ENCODE measurements around the gene GPR149.

GPR149 gene

DNA sequence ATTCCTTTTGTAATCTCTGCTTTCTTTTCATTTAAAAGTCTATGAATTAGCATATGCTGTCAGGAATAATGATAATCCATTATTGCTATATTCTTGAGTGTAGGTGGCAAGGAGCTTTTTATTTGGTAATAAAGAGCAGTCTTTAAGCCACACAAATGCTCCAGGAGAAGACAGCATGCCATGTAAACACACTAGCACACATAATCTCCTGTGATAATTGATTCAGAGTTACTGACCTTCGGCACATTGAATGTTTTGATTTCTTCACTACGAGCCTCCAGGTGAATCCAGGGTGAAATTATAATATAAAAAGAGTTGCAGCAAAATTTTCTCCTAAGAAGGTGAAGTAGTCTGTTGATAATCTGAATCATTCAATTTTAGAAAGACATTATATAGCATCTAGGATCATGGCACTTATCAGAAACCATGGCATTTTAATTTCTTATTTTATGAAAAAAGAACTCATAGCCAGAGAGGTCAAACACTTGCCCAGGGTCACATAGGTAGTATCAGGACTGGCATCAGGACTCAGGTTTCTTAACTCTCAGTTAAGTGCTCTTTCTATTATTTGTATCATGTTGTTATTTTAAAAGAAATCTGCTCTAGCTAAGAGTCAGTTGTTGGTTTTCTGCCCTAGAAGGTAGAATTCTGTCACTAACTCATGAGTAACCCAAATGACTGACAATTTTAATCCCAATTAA, 84.4 kb downstream of the GPR149 start:
- no peak for DNase-seq

DNA sequence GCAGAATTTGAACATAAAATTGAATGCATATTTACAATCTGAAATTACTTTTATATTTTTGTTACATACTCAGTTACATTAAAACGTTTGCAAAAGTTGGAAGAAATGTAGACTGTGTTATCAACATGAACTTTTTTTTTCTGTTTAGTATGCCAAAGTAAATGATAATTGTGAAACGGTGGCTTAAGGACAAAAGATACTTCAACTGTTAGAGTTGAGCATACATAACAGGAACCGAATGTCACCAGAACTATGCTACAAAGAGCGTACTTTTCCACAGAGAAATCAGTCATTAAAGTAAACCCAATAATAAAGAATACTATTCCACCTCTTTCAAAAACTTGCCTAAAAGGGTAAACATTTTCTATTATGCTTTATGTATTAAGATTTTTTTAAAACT, 91.4 kb downstream of the GPR149 start:
- DNase-seq = no peak

DNA sequence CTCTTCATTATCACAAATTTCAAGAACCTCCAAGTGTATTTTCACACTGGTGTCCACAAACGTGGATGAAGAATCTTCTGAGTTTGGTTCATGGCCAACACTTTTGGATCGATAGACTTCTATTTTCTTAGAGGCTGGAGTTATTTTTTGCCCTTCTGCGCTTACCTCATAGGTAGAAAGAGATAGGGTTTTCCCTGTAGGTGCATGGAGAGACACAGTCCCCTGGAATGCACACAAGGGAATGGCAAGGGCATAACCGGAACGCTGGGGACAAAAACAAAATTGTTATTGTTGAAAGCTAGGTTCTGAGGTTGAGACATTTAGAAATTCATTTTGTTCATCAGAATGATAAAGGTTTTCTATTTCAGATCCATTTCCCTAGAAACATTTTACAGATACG, 92.0 kb downstream of the GPR149 start:
- DNase-seq = no peak

DNA sequence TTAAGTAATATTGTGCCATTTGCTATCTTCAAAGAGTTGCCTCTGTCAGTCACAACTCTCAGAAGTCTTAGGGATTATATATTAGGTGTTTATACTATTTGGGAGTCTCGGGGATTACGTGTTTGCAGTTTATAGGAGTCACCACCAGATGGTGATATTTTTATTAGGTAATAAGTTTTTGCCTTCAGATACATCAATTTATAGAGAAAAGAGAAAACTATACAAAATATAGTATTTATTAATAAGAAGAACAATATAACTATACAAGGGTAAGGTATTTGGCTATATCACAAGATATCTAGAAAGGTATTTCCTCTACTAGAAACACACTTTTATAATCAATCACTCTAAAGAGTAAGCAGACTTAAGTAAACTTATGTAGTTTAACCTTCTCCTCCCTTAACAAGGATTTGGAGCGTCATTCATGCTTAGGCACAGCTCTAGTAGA, 95.0 kb downstream of the GPR149 start:
- DNase-seq = no peak

DNA sequence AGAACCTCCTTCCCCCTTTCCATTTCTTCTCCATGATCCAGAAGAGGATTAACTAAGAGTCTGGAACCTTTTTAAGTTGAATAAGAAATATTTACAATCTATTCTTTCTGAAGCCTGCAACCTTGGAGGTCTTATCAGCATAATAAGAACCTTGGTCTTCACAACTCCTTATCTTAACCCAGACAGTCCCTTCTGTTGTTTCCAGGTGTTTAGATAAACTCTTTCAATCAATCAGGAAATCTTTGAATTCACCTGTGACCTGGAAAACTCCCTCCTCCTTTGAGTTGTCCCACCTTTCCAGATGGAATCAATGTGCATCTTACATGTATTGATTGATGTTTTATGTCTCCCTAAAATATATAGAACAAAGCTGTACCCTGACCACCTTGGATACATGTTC, 102.1 kb downstream of the GPR149 start:
- no peak for DNase-seq

DNA sequence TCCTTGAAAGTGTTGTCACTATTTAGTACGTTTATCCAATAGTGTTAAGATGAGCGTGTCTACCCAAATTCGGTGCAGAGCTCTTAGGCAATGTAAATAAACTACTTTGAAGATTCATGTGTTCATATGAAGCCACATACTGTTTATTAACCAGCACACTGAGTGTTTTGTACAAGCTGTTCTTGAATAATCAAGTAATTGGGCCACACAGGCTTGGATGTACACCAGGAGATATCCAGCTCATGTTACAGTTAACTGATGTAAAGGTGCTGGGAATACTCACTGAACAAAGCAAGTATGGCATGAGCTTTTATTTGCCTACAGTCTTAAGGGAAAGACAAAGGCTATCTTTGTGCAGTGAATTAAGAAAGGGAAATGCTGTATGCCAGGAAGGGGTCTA, 105.1 kb downstream of the GPR149 start:
- DNase-seq = no peak

DNA sequence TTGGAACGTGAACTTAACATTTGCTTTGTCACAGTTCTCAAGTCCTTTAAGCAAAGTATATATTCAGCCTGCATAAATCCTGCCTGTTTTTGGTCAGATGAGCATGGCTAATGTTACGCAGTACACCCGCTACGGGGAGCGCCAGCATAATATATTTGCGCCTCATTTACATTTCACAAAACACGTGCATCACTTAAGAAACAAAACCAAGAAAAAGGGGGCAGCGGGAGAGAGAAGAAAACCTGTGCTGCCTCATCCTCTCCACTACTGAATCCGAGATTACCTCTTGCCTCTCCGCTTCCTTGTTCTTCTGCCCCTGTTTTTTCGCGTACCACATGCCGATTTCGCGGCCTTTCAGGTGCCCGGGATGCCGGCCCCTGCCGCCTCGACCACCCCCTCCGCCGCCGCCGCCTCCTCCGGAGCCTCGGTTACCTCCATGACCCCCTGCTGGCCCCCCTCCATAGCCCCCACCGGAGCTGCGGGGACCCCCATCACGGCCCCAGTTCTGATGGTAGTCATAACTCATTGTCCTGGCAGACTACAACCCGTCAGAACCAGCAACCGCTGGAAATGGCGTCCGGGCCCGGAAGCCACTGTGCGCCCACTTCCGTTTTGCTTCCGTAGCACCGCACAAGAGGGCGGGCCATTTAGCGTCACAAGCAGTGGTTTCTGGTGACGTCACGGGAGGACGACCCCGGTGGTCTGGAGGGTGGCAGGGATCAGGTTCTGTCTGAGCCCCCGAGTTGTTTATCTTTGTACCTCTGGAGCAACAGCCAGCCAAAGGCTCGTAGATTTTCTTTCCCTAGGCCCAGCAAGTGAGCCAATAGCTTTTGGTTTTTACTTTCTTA, 105.9 kb downstream of the GPR149 start, which contains the start of gene DHX36:
Gene DHX36 (minus strand): TSS at position 597 of the 848 bp plus-strand sequence. CDS start 71 bp downstream, at position 526.
- peak; percentile 87 to 89 for DNase-seq

DNA sequence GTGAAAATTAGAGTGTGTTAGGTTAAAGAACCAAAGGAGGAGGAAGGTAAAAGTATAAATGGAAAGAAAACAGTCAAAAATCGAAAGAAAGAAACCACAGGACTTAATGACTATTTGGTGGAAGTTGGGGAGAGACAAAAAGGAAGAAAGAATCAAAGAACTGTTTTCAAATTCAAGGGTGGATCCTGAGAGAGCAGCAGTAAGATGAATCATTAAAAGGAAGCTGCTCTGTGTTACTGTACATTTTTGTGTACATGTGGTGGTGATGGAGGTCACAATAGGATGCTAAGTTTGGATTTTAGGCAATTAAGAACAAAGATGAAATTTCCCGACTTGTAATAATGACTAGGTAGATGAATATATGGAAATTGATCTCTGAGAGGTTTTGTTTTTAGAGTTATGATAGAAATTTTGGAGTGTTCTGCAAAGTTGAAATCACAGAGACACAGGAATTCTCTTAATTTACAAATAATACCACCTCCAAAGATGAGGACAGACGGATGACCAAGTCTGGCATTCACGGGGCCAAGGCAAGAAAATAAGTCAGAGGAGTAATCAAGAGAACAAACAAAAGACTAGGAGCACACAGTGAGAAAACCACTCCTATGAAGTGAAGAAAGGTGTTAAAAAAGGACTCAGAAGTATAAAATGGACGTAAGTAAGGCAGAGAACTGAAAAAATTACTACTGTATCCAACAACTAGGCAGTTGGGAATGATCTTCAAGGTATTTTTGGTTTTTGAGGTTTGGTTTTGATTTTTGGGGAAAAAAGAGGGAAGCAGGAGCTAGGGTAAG, 112.8 kb downstream of the GPR149 start:
- no peak for DNase-seq

DNA sequence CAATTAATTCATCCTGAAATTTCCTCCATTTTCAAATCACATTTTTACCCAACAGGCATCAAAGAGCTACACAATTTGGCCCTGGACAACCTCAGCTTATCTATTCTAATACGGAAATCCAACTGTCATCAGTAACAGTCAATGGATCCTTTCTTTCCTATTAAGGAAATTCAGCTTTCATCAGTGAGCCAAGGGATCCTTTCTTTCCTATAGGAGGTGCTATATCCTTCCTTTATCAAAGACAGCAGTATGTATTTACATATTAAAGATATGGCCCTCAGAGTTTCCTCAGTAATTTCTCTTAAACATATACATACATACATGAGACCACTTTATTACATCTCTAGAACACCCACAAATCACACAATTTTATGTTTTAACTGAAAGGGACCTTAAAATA, 115.8 kb downstream of the GPR149 start:
- DNase-seq = no peak

DNA sequence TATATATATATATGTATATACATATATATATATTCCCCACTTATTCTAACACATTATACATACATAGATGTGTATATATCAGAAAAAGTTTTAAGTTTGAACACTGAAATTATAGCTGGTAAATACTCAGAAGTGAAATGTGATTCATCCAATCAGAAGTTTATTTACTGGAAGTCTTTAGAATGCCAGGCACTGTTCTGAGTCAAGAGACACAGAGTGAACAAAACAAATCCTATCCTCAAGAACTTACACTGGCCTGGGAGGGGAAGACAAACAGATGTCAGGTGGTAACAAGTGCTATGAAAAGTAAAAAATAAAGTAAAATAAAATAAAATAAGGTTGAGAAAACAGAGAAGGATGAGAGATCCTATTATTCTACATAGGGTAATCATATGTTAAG, 119.2 kb downstream of the GPR149 start:
- DNase-seq = no peak

DNA sequence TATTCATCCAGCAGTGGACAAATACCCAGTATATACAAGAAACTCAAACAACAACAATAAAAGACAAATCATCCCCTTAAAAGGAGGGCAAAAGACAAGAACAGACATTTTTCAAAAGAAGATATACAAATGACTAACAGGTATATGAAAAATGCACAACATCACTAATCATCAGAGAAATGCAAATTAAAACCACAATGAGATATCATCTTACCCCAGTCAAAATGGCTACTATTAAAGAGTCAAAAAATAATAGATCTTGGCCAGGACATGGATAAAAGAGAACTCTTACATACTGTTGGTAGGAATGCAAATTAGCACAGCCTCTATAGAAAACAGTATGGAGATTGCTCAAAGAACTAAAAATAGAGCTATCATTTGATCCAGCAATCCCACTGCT, 122.6 kb downstream of the GPR149 start:
- no peak for DNase-seq

DNA sequence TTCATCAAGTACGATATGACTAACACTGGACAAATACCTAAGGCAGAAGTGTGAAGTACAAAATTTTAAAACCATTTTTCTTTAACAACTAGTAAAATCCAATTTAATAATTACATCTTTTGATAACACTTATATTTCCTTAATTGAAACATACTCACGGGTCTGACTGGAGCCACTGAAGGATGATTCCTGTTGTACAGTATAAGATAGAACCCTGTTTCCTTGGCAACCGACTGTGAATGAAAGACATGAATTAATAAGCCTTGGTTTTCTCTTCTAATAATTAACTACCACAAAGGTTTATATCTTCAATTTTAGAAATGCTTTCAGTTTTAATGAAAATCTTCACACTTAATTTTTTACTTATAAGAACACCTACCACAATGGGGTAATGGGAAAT, 125.1 kb downstream of the GPR149 start:
- DNase-seq = no peak

DNA sequence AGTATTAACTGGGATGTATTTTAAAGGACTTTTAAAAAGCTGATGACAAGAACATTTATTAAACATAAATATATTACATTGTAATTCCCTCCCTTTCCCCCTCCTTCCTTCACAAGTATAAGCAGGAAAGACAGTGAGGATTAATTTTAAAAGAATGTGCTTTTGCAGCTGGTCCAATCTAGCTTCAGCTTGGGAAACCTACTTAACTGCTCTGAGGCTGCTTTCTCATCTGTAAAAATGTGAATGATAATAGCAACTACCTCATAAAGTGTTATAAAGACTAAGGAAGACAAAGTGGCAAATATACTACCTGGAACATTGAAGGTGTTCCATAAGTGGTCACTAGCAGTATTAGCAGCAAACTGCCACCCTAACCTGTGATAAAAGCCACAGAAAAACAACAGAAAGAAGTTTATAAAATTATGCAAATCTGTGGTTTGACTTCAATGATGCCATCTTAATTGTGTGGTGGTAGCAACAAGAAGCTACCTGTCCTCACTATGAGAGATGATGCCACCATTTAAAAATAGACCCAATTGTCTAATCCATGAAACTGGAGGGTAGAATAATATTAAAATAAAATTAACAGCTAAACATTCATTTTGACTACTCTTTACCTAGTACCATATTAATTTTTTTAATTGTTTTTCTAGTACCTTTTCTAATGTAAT, 125.7 kb downstream of the GPR149 start:
- no peak for DNase-seq

DNA sequence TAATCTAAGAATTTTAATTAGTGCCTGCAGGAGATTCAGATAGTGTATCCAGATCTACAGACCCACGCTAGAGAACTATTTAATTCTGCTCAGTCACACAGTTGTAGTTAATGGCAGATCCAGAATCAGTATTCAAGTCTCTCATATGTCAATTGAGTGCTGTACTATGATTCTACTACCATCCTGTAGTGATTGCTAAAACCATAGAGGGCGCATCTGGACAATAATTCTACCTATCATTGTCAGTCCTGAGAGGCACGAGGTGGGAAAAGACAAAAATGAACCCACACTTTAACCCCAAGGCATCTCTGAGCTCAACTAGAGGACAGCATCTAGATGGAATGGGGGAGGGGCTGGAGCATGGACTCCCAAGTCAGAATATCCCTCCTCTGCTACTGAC, 128.4 kb downstream of the GPR149 start:
- DNase-seq = no peak

DNA sequence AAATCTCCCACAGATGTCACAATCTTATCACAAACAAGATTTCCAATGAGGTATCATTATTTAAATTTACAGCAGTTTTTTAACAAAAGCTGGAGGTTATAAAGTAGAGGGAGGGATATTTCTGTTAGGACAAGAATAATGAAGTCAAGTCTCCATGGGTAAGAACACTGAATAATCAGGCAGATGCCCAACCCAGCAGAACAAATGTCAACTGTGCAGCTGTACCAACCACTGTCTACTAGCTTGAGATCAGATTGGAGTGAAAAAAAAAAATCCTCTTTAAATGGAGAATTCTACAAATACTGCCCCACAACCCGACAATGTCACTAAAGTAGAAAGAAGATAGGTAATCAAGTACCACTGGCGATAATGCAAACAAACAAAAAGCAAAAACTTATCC, 136.0 kb downstream of the GPR149 start:
- DNase-seq = no peak

DNA sequence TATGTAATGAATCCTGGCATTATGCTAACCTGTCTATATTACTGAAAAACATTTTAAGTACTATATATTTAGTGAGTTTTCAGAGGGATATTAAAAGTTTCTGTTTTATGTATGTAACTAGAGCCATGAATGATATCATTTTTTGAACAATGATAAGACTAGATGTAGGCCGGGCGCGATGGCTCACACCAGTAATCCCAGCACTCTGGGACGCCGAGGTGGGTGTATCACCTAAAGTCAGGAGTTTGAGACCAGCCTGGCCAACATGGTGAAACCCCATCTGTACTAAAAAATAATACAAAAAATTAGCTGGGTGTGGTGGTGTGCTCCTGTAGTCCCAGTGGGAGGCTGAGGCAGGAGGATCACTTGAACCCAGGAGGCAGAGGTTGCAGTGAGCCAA, 139.8 kb downstream of the GPR149 start:
- no peak for DNase-seq
